OCI-LY1 (cell line): Measurements from ENCODE around the gene CYB5R2.

Experiments used
- EZH2 ChIP-seq: fragments of 200-600 bp; sonication (generic), shearing (Covaris generic); IDR thresholded peaks from 2 replicates; pipeline ENCODE4 v1.8.0; 2017; ENCODE audit warnings: borderline replicate concordance, mixed run types, mild to moderate bottlenecking, antibody characterized with exemption, low read length, moderate library complexity, mixed read lengths
- TF ChIP-seq, protein P1 (sequence below): fragments of 200-600 bp; sonication (generic), shearing (Covaris generic); IDR thresholded peaks from 2 replicates; pipeline ENCODE4 v1.5.1; 2017; ENCODE audit warnings: mild to moderate bottlenecking, antibody characterized with exemption, low read length, moderate library complexity, mixed read lengths

- TF ChIP-seq, protein P1, sequence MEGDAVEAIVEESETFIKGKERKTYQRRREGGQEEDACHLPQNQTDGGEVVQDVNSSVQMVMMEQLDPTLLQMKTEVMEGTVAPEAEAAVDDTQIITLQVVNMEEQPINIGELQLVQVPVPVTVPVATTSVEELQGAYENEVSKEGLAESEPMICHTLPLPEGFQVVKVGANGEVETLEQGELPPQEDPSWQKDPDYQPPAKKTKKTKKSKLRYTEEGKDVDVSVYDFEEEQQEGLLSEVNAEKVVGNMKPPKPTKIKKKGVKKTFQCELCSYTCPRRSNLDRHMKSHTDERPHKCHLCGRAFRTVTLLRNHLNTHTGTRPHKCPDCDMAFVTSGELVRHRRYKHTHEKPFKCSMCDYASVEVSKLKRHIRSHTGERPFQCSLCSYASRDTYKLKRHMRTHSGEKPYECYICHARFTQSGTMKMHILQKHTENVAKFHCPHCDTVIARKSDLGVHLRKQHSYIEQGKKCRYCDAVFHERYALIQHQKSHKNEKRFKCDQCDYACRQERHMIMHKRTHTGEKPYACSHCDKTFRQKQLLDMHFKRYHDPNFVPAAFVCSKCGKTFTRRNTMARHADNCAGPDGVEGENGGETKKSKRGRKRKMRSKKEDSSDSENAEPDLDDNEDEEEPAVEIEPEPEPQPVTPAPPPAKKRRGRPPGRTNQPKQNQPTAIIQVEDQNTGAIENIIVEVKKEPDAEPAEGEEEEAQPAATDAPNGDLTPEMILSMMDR = no peak
- no peak for TF ChIP-seq EZH2
Measured at GRCh38 chr11:7622721-7623120, 50.6 kb downstream of the CYB5R2 start.
